IMR-90 (cell line): Measurements from ENCODE around the gene NPIPB6. TPM values are rescaled to one million over a fixed set of nuclear protein-coding genes. Genes with fewer than 3 reads are reported as not detected.

ENCODE experiments used
- ATAC-seq: fragments of 200-7000 bp; cut with Tn5 transposase; 2 replicates; pipeline ENCODE4 v1.9.1; 2020; ENCODE audit warnings: low read depth, mild to moderate bottlenecking, moderate library complexity
- BruUV-seq: library from RNA; stranded (reverse); fragments of 400-500 nt; replicated peaks from 2 replicates; lab custom pipeline; 2021; lab: Mats Ljungman, UMichigan
- CTCF ChIA-PET: fragments of 300-600 bp; formaldehyde crosslinking; extraction: SDS; loops from one replicate; lab custom pipeline; 2021; ENCODE audit warnings: antibody characterized with exemption; lab: Yijun Ruan, JAX
- POLR2A ChIA-PET: fragments of 300-600 bp; sonication (Branson Sonifier 250); formaldehyde crosslinking; loops from one replicate; lab custom pipeline; 2022; ENCODE audit warnings: antibody characterized with exemption; ENCODE audit not compliant: unreplicated experiment; lab: Charles Lee
- DNase-seq: peaks from one replicate; pipeline ENCODE4 v3.0.0; 2013
- H2AFZ ChIP-seq: replicated peaks from 2 replicates; pipeline ENCODE3; 2013; ENCODE audit warnings: low read length, mild to moderate bottlenecking; ENCODE audit not compliant: poor library complexity
- H2AK5ac ChIP-seq: 2 replicates; pipeline ENCODE4 v1.6.1; 2013; ENCODE audit warnings: low read depth, low read length, inconsistent platforms
- H2AK9ac ChIP-seq: replicated peaks from 2 replicates; pipeline ENCODE3; 2013; ENCODE audit warnings: mild to moderate bottlenecking, low read depth, low read length, moderate library complexity; ENCODE audit not compliant: poor library complexity
- H2BK120ac ChIP-seq: 2 replicates; pipeline ENCODE4 v1.6.1; 2013; ENCODE audit warnings: low read depth, low read length, inconsistent platforms
- H2BK15ac ChIP-seq: 3 replicates; pipeline ENCODE4 v1.6.1; 2013; ENCODE audit warnings: low read depth, low read length, inconsistent platforms
- H2BK20ac ChIP-seq: 2 replicates; pipeline ENCODE4 v1.6.1; 2013; ENCODE audit warnings: low read depth, mild to moderate bottlenecking, inconsistent platforms, low read length, moderate library complexity
- H2BK5ac ChIP-seq: 2 replicates; pipeline ENCODE4 v1.6.1; 2013; ENCODE audit warnings: mild to moderate bottlenecking, low read depth, low read length, inconsistent platforms; ENCODE audit not compliant: poor library complexity, severe bottlenecking
- H3K14ac ChIP-seq: replicated peaks from 2 replicates; pipeline ENCODE4 v1.6.1; 2013; ENCODE audit warnings: low read depth, low read length, inconsistent platforms
- H3K18ac ChIP-seq: 2 replicates; pipeline ENCODE4 v1.6.1; 2013; ENCODE audit warnings: low read depth, low read length, control low read depth
- H3K23ac ChIP-seq: 2 replicates; pipeline ENCODE4 v1.6.1; 2013; ENCODE audit warnings: low read depth, low read length, inconsistent platforms
- H3K27ac ChIP-seq: 2 replicates; pipeline ENCODE4 v1.5.1; 2013; ENCODE audit warnings: mild to moderate bottlenecking, control low read depth, low read length; ENCODE audit not compliant: insufficient read depth
- H3K27me3 ChIP-seq: 2 replicates; pipeline ENCODE4 v1.6.1; 2013; ENCODE audit warnings: low read length; ENCODE audit not compliant: control insufficient read depth, insufficient read depth
- H3K36me3 ChIP-seq: 2 replicates; pipeline ENCODE4 v1.6.1; 2013; ENCODE audit warnings: low read length, mixed read lengths; ENCODE audit not compliant: control insufficient read depth, insufficient read depth
- H3K4ac ChIP-seq: 2 replicates; pipeline ENCODE4 v1.6.1; 2013; ENCODE audit warnings: low read depth, low read length, inconsistent platforms
- H3K4me1 ChIP-seq: 2 replicates; pipeline ENCODE4 v1.6.1; 2013; ENCODE audit warnings: low read length, mixed read lengths; ENCODE audit not compliant: control insufficient read depth, insufficient read depth
- H3K4me2 ChIP-seq: 2 replicates; pipeline ENCODE4 v1.6.1; 2013; ENCODE audit warnings: low read depth, mild to moderate bottlenecking, control low read depth, low read length, moderate library complexity
- H3K4me3 ChIP-seq: 2 replicates; pipeline ENCODE4 v1.5.1; 2013; ENCODE audit warnings: low read depth, mild to moderate bottlenecking, control low read depth, low read length, moderate library complexity; ENCODE audit not compliant: insufficient read depth
- H3K56ac ChIP-seq: 2 replicates; pipeline ENCODE4 v1.6.1; 2013; ENCODE audit warnings: low read length, inconsistent platforms; ENCODE audit not compliant: insufficient read depth; ENCODE audit errors: extremely low read depth
- H3K79me1 ChIP-seq, 2 experiments: 2 replicates each; pipeline ENCODE4 v1.6.1; 2013; ENCODE audit warnings: low read length in 2 of 2, inconsistent platforms in 1 of 2, low read depth in 1 of 2
- H3K9ac ChIP-seq: 2 replicates; pipeline ENCODE4 v1.6.1; 2013; ENCODE audit warnings: low read depth, low read length, control low read depth
- H3K9me1 ChIP-seq: 2 replicates; pipeline ENCODE4 v1.6.1; 2013; ENCODE audit warnings: low read length, inconsistent platforms; ENCODE audit not compliant: insufficient read depth
- H3K9me3 ChIP-seq: 2 replicates; pipeline ENCODE4 v1.6.1; 2013; ENCODE audit warnings: low read length; ENCODE audit not compliant: control insufficient read depth, insufficient read depth
- H4K20me1 ChIP-seq: 2 replicates; pipeline ENCODE4 v1.6.1; 2013; ENCODE audit warnings: low read length, inconsistent platforms; ENCODE audit not compliant: insufficient read depth
- H4K5ac ChIP-seq: 2 replicates; pipeline ENCODE4 v1.6.1; 2013; ENCODE audit warnings: mild to moderate bottlenecking, low read depth, low read length, control low read depth
- H4K8ac ChIP-seq, 2 experiments: 2 replicates each; pipeline ENCODE4 v1.6.1; 2013; ENCODE audit warnings: low read depth in 2 of 2, low read length in 2 of 2, control low read depth in 1 of 2, inconsistent platforms in 1 of 2
- H4K91ac ChIP-seq: 2 replicates; pipeline ENCODE4 v1.6.1; 2013; ENCODE audit warnings: low read depth, low read length, inconsistent platforms; ENCODE audit not compliant: insufficient read depth
- BHLHE40 ChIP-seq: fragments of 150-350 bp; IDR thresholded peaks from 2 replicates; pipeline ENCODE4 v1.6.1; 2016; ENCODE audit warnings: mild to moderate bottlenecking, low read depth, low read length
- CEBPB ChIP-seq: IDR thresholded peaks from 2 replicates; pipeline ENCODE4 v1.6.1; 2012; ENCODE audit warnings: low read depth, low read length, improper control_type of control experiment
- CHD1 ChIP-seq: IDR thresholded peaks from 2 replicates; pipeline ENCODE4 v1.6.1; 2012; ENCODE audit warnings: low read depth, low read length, improper control_type of control experiment
- ELK1 ChIP-seq: fragments of 150-350 bp; IDR thresholded peaks from 2 replicates; pipeline ENCODE4 v1.6.1; 2016; ENCODE audit warnings: low read depth, mild to moderate bottlenecking, low read length, moderate library complexity, borderline replicate concordance
- MXI1 ChIP-seq: IDR thresholded peaks from 2 replicates; pipeline ENCODE4 v1.6.1; 2012; ENCODE audit warnings: low read depth, mild to moderate bottlenecking, low read length, moderate library complexity, borderline replicate concordance
- NFE2L2 ChIP-seq: fragments of 150-350 bp; IDR thresholded peaks from 2 replicates; pipeline ENCODE4 v1.6.1; 2016; ENCODE audit warnings: low read depth, mild to moderate bottlenecking, low read length
- POLR2A ChIP-seq: IDR thresholded peaks from 2 replicates; pipeline ENCODE4 v1.6.1; 2012; ENCODE audit warnings: mild to moderate bottlenecking, low read depth, low read length
- RAD21 ChIP-seq: IDR thresholded peaks from 2 replicates; pipeline ENCODE4 v1.6.1; 2012; ENCODE audit warnings: low read length, improper control_type of control experiment
- RCOR1 ChIP-seq: IDR thresholded peaks from 2 replicates; pipeline ENCODE4 v1.6.1; 2012; ENCODE audit warnings: mild to moderate bottlenecking, low read length, improper control_type of control experiment; ENCODE audit not compliant: insufficient replicate concordance
- RFX5 ChIP-seq: IDR thresholded peaks from 2 replicates; pipeline ENCODE4 v1.8.0; 2012; ENCODE audit warnings: low read depth, mild to moderate bottlenecking, low read length, moderate library complexity
- WGBS, 2 experiments: methylation state at CpG; one replicate each; pipeline versions ENCODE4 v1.1.5 to v1.1.7; 2013; ENCODE audit warnings: missing lambda C conversion rate in 2 of 2; ENCODE audit not compliant: insufficient read length in 1 of 2; ENCODE audit errors: extremely low coverage in 2 of 2; 5-methylcytosine and 5-hydroxymethylcytosine counted together
- dilution Hi-C: fragments of 300-500 bp; cut with HindIII; formaldehyde crosslinking; loops from one replicate; pipeline ENCODE4 v1.14.3; 2018; ENCODE audit warnings: low sequenced_read_pairs; ENCODE audit not compliant: unreplicated experiment
- in situ Hi-C: fragments of 300-500 bp; cut with MboI; formaldehyde crosslinking; loops from 3 replicates; pipeline ENCODE4 v1.14.3; 2019; ENCODE audit warnings: low sequenced_read_pairs, inconsistent platforms, mixed read lengths
- intact Hi-C: fragments of 100-400 bp; cut with micrococcal nuclease; formaldehyde crosslinking; loops from 2 replicates; pipeline ENCODE4 v1.10.0; 2022
- polyA plus RNA-seq, 3 experiments: library from polyadenylated mRNA; depleted of rRNA; stranded (reverse); fragments of >200 nt; gene quantifications; 2 replicates each; pipeline ENCODE4 v1.2.3, GENCODE V29; 2012; ENCODE audit warnings: low replicate concordance in 1 of 3
- total RNA-seq: library from RNA; depleted of rRNA; stranded (reverse); fragments of >200 nt; gene quantifications from 2 replicates; pipeline ENCODE4 v1.2.3, GENCODE V29; 2012

Gene NPIPB6
- total and polyA plus RNA-seq, 2 of the 4 experiments (the other 2 are of a cell fraction) = 0.18 to 0.19 TPM

DNA sequence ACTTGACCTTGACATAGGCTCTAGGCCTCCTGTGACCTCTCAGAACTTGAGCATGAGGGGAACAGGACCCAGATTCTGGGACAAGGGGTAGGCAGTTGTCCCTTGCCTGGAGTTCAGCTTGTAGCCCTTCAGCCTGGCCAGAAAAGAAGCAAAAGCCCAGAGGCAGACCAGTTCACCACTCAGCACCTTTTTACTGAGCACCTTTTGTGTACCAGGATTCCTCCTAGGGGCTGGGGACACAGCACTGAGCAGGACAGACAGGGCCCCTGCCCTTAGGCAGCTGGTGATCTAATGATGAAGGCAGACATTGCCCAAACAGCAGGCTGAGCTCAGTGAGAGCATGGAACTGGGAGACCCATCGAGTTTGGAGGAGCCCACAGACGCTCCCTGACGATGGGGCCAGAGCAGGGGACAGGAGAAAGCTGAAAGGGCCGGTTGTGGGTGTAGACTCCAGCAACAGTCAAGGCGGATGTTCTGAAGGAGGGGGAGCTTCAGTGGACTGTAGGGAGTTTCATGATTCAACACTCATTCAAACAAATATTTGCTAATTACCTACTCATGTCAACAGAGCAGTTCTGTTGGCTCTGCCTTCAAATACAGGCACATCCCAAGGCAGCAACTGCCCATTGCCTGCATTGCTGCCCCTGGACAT, 38.9 kb downstream of the NPIPB6 start:
- no peak overlapping the region for H3K27ac ChIP-seq
- TF ChIP-seq NFE2L2 = no peak
- TF ChIP-seq ELK1 = no peak
- TF ChIP-seq MXI1 = no peak
- no peak for TF ChIP-seq POLR2A
- TF ChIP-seq CHD1 = no peak
- no peak for TF ChIP-seq BHLHE40
- TF ChIP-seq CEBPB = no peak
- no peak for TF ChIP-seq RFX5
- TF ChIP-seq RAD21 = no peak
- no peak for TF ChIP-seq RCOR1
- no peak overlapping the region for H2BK15ac ChIP-seq
- H2BK120ac ChIP-seq = no peak overlapping the region
- no peak overlapping the region for H3K9ac ChIP-seq
- H2AK5ac ChIP-seq = no peak overlapping the region
- WGBS, 2 experiments = no CpG with 5 or more reads among the region's 5 CpGs
- H3K4me2 ChIP-seq = no peak overlapping the region
- H3K79me1 ChIP-seq = no peaks in the 10 kb centered on the region
- dilution Hi-C loops = no loop called here
- no peak for ATAC-seq
- 0 out of 2 replicates have a peak overlapping the region, but pooled peaks have one; percentile 22 for H3K14ac ChIP-seq
- no peaks in the 10 kb centered on the region for H3K9me1 ChIP-seq
- H3K27me3 ChIP-seq = no peaks in the 10 kb centered on the region; the same call in 1 of the 2 replicates
- H3K18ac ChIP-seq = no peak overlapping the region
- H3K4me3 ChIP-seq = no peak overlapping the region
- H2AFZ ChIP-seq = peak overlapping the region; percentile 56
- no TSS peak for BruUV-seq
- no peaks in the 10 kb centered on the region for H3K4me1 ChIP-seq
- no peak overlapping the region for H2BK20ac ChIP-seq
- no peak overlapping the region for H2BK5ac ChIP-seq
- no peak overlapping the region for H4K5ac ChIP-seq
- no peak overlapping the region for H3K23ac ChIP-seq
- H4K91ac ChIP-seq = no peak overlapping the region
- ChIA-PET CTCF (interaction anchor here (0.6 kb wide), 1 partner anchor 224 kb away, joined by 3 read pairs; no protein-coding TSS in a partner anchor), POLR2A (no interaction called here)
- H4K8ac ChIP-seq = no peak overlapping the region
- H3K36me3 ChIP-seq = no peaks in the 10 kb centered on the region
- no peaks in the 10 kb centered on the region for H4K20me1 ChIP-seq
- H3K56ac ChIP-seq = no peak overlapping the region
- intact Hi-C loops = no loop called here
- H3K4ac ChIP-seq = no peak overlapping the region
- DNase-seq = no peak
- no peaks in the 10 kb centered on the region for H3K9me3 ChIP-seq
- H2AK9ac ChIP-seq = no peak overlapping the region
- in situ Hi-C loops = loop anchor here (10.0 kb wide), 1 partner anchor 220 kb away; no protein-coding TSS in a partner anchor
